Suppressor macrophage treated with lipopolysaccharide for 1 hour (primary cell): ENCODE measurements around the gene P3H3.
"Not testable (repeated sequence)": the region's sequence is repeated elsewhere in the genome, so short reads cannot be mapped to it uniquely, and the experiment has no call there.

Experiments used
- DNase-seq, 3 donors: peaks; one replicate each; pipeline ENCODE4 v3.0.0-alpha.2; 2020 to 2022

The P3H3 gene

GRCh38 chr12:6867413-6868210, 39.4 kb downstream of the P3H3 start, which contains the start of gene TPI1:
TPI1 (plus strand) TSS chr12:6867531; CDS start chr12:6867567, 36 bp downstream.
- peak; percentile 89 to 95 (median 94) for DNase-seq

GRCh38 chr12:6868211-6869048, 40.2 kb downstream of the P3H3 start:
- DNase-seq, result peak; percentile 53 to 60 (median 56)

GRCh38 chr12:6869049-6870021, 41.1 kb downstream of the P3H3 start:
- DNase-seq, result peak; percentile 81 to 89 (median 86)

GRCh38 chr12:6870304-6870703, 42.1 kb downstream of the P3H3 start:
- not testable (repeated sequence) for DNase-seq

GRCh38 chr12:6871052-6871957, 43.1 kb downstream of the P3H3 start:
- no peak for DNase-seq

- DNase-seq, result peak; percentile 81 to 94 (median 90)
These were observed 44.2 kb downstream of the P3H3 start for GRCh38 chr12:6872073-6873048.

GRCh38 chr12:6873094-6874014, 45.1 kb downstream of the P3H3 start, which contains the start of gene SPSB2:
SPSB2 (minus strand) TSS chr12:6873303; CDS start chr12:6872901, 402 bp downstream.
- peak; percentile 98 to 100 (median 99) for DNase-seq

- DNase-seq, result not testable (repeated sequence)
These were observed 45.8 kb downstream of the P3H3 start for GRCh38 chr12:6874015-6874368.

- not testable (repeated sequence) for DNase-seq
These were observed 51.6 kb downstream of the P3H3 start for GRCh38 chr12:6879824-6880223.

GRCh38 chr12:6883252-6883651, 55.0 kb downstream of the P3H3 start:
- no peak for DNase-seq

- no peak for DNase-seq
These were observed 55.5 kb downstream of the P3H3 start for GRCh38 chr12:6883683-6884082.

- DNase-seq, result no peak
These were observed 56.3 kb downstream of the P3H3 start for GRCh38 chr12:6884539-6884938.

- not testable (repeated sequence) for DNase-seq
These were observed 58.2 kb downstream of the P3H3 start for GRCh38 chr12:6886206-6886999.

- peak; percentile 43 to 60 (median 50) for DNase-seq
These were observed 59.3 kb downstream of the P3H3 start for GRCh38 chr12:6887460-6887859.

GRCh38 chr12:6888360-6888759, 60.2 kb downstream of the P3H3 start:
- DNase-seq, result no peak

GRCh38 chr12:6888794-6889193, 60.6 kb downstream of the P3H3 start:
- DNase-seq, result not testable (repeated sequence)
